ENCODE measurements around the gene SGSM1.

DNA sequence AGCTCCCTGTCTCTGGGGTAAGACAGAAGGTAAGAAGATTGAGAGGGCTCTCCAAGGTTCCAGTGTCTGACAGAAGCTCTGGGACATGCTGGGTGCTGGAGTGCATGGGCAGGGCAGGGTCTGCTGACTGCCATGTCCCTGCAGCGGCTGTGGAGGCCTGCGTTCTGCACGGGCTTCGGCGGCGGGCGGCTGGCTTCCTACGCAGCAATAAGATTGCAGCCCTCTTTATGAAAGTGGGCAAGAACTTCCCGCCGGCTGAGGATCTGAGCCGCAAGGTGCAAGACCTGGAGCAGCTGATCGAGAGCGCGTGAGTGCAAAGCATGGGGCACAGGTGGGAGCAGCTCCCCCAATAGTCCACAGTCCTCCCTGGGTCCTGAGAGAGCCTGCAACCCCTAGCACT, 41.5 kb downstream of the SGSM1 start:
- TF ChIP-seq, protein P1, sequence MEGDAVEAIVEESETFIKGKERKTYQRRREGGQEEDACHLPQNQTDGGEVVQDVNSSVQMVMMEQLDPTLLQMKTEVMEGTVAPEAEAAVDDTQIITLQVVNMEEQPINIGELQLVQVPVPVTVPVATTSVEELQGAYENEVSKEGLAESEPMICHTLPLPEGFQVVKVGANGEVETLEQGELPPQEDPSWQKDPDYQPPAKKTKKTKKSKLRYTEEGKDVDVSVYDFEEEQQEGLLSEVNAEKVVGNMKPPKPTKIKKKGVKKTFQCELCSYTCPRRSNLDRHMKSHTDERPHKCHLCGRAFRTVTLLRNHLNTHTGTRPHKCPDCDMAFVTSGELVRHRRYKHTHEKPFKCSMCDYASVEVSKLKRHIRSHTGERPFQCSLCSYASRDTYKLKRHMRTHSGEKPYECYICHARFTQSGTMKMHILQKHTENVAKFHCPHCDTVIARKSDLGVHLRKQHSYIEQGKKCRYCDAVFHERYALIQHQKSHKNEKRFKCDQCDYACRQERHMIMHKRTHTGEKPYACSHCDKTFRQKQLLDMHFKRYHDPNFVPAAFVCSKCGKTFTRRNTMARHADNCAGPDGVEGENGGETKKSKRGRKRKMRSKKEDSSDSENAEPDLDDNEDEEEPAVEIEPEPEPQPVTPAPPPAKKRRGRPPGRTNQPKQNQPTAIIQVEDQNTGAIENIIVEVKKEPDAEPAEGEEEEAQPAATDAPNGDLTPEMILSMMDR (IDR thresholded peaks at IDR 0.05), result no peak
- TF ChIP-seq, protein P2, sequence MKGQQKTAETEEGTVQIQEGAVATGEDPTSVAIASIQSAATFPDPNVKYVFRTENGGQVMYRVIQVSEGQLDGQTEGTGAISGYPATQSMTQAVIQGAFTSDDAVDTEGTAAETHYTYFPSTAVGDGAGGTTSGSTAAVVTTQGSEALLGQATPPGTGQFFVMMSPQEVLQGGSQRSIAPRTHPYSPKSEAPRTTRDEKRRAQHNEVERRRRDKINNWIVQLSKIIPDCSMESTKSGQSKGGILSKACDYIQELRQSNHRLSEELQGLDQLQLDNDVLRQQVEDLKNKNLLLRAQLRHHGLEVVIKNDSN (CRISPR knock-in tag; IDR thresholded peaks at IDR 0.05), result no peak
- TF ChIP-seq, protein P3, sequence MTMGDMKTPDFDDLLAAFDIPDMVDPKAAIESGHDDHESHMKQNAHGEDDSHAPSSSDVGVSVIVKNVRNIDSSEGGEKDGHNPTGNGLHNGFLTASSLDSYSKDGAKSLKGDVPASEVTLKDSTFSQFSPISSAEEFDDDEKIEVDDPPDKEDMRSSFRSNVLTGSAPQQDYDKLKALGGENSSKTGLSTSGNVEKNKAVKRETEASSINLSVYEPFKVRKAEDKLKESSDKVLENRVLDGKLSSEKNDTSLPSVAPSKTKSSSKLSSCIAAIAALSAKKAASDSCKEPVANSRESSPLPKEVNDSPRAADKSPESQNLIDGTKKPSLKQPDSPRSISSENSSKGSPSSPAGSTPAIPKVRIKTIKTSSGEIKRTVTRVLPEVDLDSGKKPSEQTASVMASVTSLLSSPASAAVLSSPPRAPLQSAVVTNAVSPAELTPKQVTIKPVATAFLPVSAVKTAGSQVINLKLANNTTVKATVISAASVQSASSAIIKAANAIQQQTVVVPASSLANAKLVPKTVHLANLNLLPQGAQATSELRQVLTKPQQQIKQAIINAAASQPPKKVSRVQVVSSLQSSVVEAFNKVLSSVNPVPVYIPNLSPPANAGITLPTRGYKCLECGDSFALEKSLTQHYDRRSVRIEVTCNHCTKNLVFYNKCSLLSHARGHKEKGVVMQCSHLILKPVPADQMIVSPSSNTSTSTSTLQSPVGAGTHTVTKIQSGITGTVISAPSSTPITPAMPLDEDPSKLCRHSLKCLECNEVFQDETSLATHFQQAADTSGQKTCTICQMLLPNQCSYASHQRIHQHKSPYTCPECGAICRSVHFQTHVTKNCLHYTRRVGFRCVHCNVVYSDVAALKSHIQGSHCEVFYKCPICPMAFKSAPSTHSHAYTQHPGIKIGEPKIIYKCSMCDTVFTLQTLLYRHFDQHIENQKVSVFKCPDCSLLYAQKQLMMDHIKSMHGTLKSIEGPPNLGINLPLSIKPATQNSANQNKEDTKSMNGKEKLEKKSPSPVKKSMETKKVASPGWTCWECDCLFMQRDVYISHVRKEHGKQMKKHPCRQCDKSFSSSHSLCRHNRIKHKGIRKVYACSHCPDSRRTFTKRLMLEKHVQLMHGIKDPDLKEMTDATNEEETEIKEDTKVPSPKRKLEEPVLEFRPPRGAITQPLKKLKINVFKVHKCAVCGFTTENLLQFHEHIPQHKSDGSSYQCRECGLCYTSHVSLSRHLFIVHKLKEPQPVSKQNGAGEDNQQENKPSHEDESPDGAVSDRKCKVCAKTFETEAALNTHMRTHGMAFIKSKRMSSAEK (CRISPR knock-in tag; IDR thresholded peaks at IDR 0.05; ENCODE audit: borderline replicate concordance), result no peak
- TF ChIP-seq NR2C2 (CRISPR knock-in tag; IDR thresholded peaks at IDR 0.05) (no peak), ZBTB21 (CRISPR knock-in tag; IDR thresholded peaks at IDR 0.05; ENCODE audit: borderline replicate concordance) (no peak), ELF4 (CRISPR knock-in tag; IDR thresholded peaks at IDR 0.05; ENCODE audit: low read depth) (no peak), FOXK1 (CRISPR knock-in tag; IDR thresholded peaks at IDR 0.05) (no peak), SMAD4 (CRISPR knock-in tag; IDR thresholded peaks at IDR 0.05) (no peak)
- TF ChIP-seq, protein P4, sequence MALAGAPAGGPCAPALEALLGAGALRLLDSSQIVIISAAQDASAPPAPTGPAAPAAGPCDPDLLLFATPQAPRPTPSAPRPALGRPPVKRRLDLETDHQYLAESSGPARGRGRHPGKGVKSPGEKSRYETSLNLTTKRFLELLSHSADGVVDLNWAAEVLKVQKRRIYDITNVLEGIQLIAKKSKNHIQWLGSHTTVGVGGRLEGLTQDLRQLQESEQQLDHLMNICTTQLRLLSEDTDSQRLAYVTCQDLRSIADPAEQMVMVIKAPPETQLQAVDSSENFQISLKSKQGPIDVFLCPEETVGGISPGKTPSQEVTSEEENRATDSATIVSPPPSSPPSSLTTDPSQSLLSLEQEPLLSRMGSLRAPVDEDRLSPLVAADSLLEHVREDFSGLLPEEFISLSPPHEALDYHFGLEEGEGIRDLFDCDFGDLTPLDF (CRISPR knock-in tag; IDR thresholded peaks at IDR 0.05), result no peak
- TF ChIP-seq, protein P5, sequence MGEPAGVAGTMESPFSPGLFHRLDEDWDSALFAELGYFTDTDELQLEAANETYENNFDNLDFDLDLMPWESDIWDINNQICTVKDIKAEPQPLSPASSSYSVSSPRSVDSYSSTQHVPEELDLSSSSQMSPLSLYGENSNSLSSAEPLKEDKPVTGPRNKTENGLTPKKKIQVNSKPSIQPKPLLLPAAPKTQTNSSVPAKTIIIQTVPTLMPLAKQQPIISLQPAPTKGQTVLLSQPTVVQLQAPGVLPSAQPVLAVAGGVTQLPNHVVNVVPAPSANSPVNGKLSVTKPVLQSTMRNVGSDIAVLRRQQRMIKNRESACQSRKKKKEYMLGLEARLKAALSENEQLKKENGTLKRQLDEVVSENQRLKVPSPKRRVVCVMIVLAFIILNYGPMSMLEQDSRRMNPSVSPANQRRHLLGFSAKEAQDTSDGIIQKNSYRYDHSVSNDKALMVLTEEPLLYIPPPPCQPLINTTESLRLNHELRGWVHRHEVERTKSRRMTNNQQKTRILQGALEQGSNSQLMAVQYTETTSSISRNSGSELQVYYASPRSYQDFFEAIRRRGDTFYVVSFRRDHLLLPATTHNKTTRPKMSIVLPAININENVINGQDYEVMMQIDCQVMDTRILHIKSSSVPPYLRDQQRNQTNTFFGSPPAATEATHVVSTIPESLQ (CRISPR knock-in tag; IDR thresholded peaks at IDR 0.05), result no peak
- TF ChIP-seq, protein P6, sequence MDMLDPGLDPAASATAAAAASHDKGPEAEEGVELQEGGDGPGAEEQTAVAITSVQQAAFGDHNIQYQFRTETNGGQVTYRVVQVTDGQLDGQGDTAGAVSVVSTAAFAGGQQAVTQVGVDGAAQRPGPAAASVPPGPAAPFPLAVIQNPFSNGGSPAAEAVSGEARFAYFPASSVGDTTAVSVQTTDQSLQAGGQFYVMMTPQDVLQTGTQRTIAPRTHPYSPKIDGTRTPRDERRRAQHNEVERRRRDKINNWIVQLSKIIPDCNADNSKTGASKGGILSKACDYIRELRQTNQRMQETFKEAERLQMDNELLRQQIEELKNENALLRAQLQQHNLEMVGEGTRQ (CRISPR knock-in tag; IDR thresholded peaks at IDR 0.05), result no peak
- TF ChIP-seq, protein P7, sequence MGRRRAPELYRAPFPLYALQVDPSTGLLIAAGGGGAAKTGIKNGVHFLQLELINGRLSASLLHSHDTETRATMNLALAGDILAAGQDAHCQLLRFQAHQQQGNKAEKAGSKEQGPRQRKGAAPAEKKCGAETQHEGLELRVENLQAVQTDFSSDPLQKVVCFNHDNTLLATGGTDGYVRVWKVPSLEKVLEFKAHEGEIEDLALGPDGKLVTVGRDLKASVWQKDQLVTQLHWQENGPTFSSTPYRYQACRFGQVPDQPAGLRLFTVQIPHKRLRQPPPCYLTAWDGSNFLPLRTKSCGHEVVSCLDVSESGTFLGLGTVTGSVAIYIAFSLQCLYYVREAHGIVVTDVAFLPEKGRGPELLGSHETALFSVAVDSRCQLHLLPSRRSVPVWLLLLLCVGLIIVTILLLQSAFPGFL (CRISPR knock-in tag; IDR thresholded peaks at IDR 0.05; ENCODE audit: borderline replicate concordance), result no peak
